Endothelial cell of umbilical vein (primary cell): ENCODE measurements around the gene ZIC5. TPM values are rescaled to one million over a fixed set of nuclear protein-coding genes. Genes with fewer than 3 reads are reported as not detected.

Experiments
- BruUV-seq: library from RNA; stranded (reverse); fragments of 400-500 nt; replicated peaks from 2 replicates; lab custom pipeline; 2021; lab: Mats Ljungman, UMichigan
- CTCF ChIA-PET: fragments of 300-600, 350-600 bp; sonication (Branson Sonifier 250); formaldehyde crosslinking; loops from one replicate; lab custom pipeline; 2021; ENCODE audit warnings: antibody characterized with exemption, inconsistent platforms; lab: Charles Lee
- POLR2A ChIA-PET: fragments of 300-600, 350-600 bp; sonication (Branson Sonifier 250); formaldehyde crosslinking; loops from one replicate; lab custom pipeline; 2021; ENCODE audit warnings: antibody characterized with exemption, inconsistent platforms; lab: Charles Lee
- DNase-seq: peaks from one replicate; pipeline ENCODE4 v3.0.0-alpha.2; 2011; ENCODE audit warnings: low read depth, low spot score
- FAIRE-seq: peaks from 2 replicates; lab custom pipeline; 2011; peaks lifted over from hg19 to GRCh38; lab: Jason Lieb, UNC
- H2AFZ ChIP-seq: 2 replicates; pipeline ENCODE4 v1.6.0; 2012; ENCODE audit warnings: low read depth, low read length, control low read depth, inconsistent platforms
- H3K27ac ChIP-seq: 2 replicates; pipeline ENCODE4 v1.5.1; 2011; ENCODE audit warnings: low read depth, mild to moderate bottlenecking, control low read depth, low read length, moderate library complexity; ENCODE audit not compliant: insufficient read depth
- H3K27me3 ChIP-seq, 2 experiments: 2 replicates each; pipeline versions ENCODE4 v1.6.0 to v1.6.1; 2011; ENCODE audit warnings: low read length in 2 of 2, mixed read lengths in 1 of 2; ENCODE audit not compliant: control insufficient read depth in 2 of 2, insufficient read depth in 2 of 2
- H3K36me3 ChIP-seq, 2 experiments: 2 replicates in 1 of 2; 3 replicates in 1 of 2; pipeline ENCODE4 v1.5.1; 2011; ENCODE audit warnings: low read length in 2 of 2, mild to moderate bottlenecking in 1 of 2, moderate library complexity in 1 of 2; ENCODE audit not compliant: control insufficient read depth in 2 of 2, insufficient read depth in 2 of 2; ENCODE audit errors: extremely low read depth in 1 of 2
- H3K4me1 ChIP-seq: 3 replicates; pipeline ENCODE4 v1.5.1; 2011; ENCODE audit warnings: mild to moderate bottlenecking, low read length; ENCODE audit not compliant: control insufficient read depth, insufficient read depth; ENCODE audit errors: extremely low read depth
- H3K4me2 ChIP-seq: 2 replicates; pipeline ENCODE4 v1.6.1; 2011; ENCODE audit warnings: low read length, control low read depth, mixed read lengths; ENCODE audit not compliant: insufficient read depth
- H3K4me3 ChIP-seq, 3 experiments: fragments of 200-600 bp in 1 of 3; sonication (generic), shearing (Covaris generic) in 1 of 3; replicated peaks in 1 of 3; 2 replicates each; pipeline ENCODE4 v1.5.1; 2011 to 2016; ENCODE audit warnings: control low read depth in 3 of 3, low read length in 3 of 3, mild to moderate bottlenecking in 2 of 3, inconsistent platforms in 1 of 3, low read depth in 1 of 3, moderate library complexity in 1 of 3; ENCODE audit not compliant: insufficient read depth in 1 of 3
- H3K79me2 ChIP-seq: 2 replicates; pipeline ENCODE4 v1.6.0; 2012; ENCODE audit warnings: low read length, inconsistent platforms; ENCODE audit not compliant: control insufficient read depth, insufficient read depth
- H3K9ac ChIP-seq: replicated peaks from 2 replicates; pipeline ENCODE3; 2011; ENCODE audit warnings: low read length, control low read depth; ENCODE audit not compliant: insufficient read depth; ENCODE audit errors: extremely low read depth
- H3K9me1 ChIP-seq: replicated peaks from 3 replicates; pipeline ENCODE4 v1.6.0; 2011; ENCODE audit warnings: mild to moderate bottlenecking, low read length; ENCODE audit not compliant: control insufficient read depth, insufficient read depth; ENCODE audit errors: extremely low read depth
- H3K9me3 ChIP-seq: replicated peaks from 2 replicates; pipeline ENCODE4 v1.5.1; 2012; ENCODE audit warnings: low read length, inconsistent platforms; ENCODE audit not compliant: control insufficient read depth, insufficient read depth
- H4K20me1 ChIP-seq: replicated peaks from 2 replicates; pipeline ENCODE3; 2011; ENCODE audit warnings: mild to moderate bottlenecking, low read length; ENCODE audit not compliant: control insufficient read depth, insufficient read depth; ENCODE audit errors: extremely low read depth
- CTCF ChIP-seq, 2 donors: IDR thresholded peaks; 1 replicate in 1 of 2; 2 replicates in 1 of 2; pipeline ENCODE4 v1.5.1; 2011; ENCODE audit warnings: low read length in 2 of 2, mild to moderate bottlenecking in 2 of 2, moderate library complexity in 2 of 2, control low read depth in 1 of 2, inconsistent platforms in 1 of 2, low read depth in 1 of 2; ENCODE audit not compliant: insufficient read depth in 1 of 2; ENCODE audit errors: extremely low read depth in 1 of 2
- EZH2 ChIP-seq: IDR thresholded peaks from 2 replicates; pipeline ENCODE4 v1.6.1; 2012; ENCODE audit warnings: borderline replicate concordance, low read depth, mild to moderate bottlenecking, moderate library complexity, low read length, inconsistent platforms; ENCODE audit not compliant: severe bottlenecking
- FOS ChIP-seq: IDR thresholded peaks from 2 replicates; pipeline ENCODE4 v1.6.1; 2011; ENCODE audit warnings: mild to moderate bottlenecking, low read length, moderate library complexity, borderline replicate concordance; ENCODE audit not compliant: insufficient read depth
- GATA2 ChIP-seq: IDR thresholded peaks from 2 replicates; pipeline ENCODE4 v1.7.0; 2011; ENCODE audit warnings: low read depth, mild to moderate bottlenecking, moderate library complexity, mixed read lengths, low read length; ENCODE audit not compliant: insufficient read length, insufficient read depth
- JUN ChIP-seq: IDR thresholded peaks from 2 replicates; pipeline ENCODE4 v1.6.1; 2011; ENCODE audit warnings: borderline replicate concordance, low read depth; ENCODE audit not compliant: insufficient read length, insufficient read depth
- MAX ChIP-seq: IDR thresholded peaks from 2 replicates; pipeline ENCODE4 v1.6.1; 2011; ENCODE audit not compliant: insufficient read depth, insufficient read length
- MYC ChIP-seq: IDR thresholded peaks from one replicate; pipeline ENCODE4 v1.6.1; 2011; ENCODE audit warnings: mild to moderate bottlenecking, low read depth, low read length
- POLR2A ChIP-seq: IDR thresholded peaks from 2 replicates; pipeline ENCODE4 v1.6.1; 2012; ENCODE audit warnings: low read depth, mild to moderate bottlenecking, control low read depth, low read length
- POLR2AphosphoS5 ChIP-seq: IDR thresholded peaks from 2 replicates; pipeline ENCODE4 v1.6.1; 2012; ENCODE audit warnings: low read depth, mild to moderate bottlenecking, control low read depth, low read length, moderate library complexity; ENCODE audit not compliant: insufficient read depth
- dilution Hi-C: fragments of 300-500 bp; cut with MboI; formaldehyde crosslinking; loops from one replicate; pipeline ENCODE4 v1.15.0; 2019; ENCODE audit warnings: low sequenced_read_pairs; ENCODE audit not compliant: extremely low pct_ligation_motif_present
- intact Hi-C: fragments of 100-400 bp; cut with micrococcal nuclease; formaldehyde crosslinking; loops from one replicate; pipeline ENCODE4 v1.10.0; 2022
- polyA plus RNA-seq, 4 experiments: library from polyadenylated mRNA; depleted of rRNA in 3 of 4; stranded (reverse) in 3 of 4; unstranded in 1 of 4; fragments of >200 nt; gene quantifications; 2 replicates each; pipeline versions ENCODE4 v1.2.1 to v1.2.3, GENCODE V29; 2011 to 2012; ENCODE audit warnings: missing spikeins in 1 of 4
- total RNA-seq: library from RNA; stranded (reverse); gene quantifications from 2 replicates; pipeline ENCODE4 v1.2.3, GENCODE V29; 2021

Gene ZIC5
- total and polyA plus RNA-seq, 2 donors (not counting 3 experiments of a cell fraction or from before 2014, with no cell fraction given), result not detected

- Histone ChIP-seq H3K27me3 (peaks cover 65 to 92% of the 10 kb centered on the region in 2 experiments), H3K9me1 (no peaks in the 10 kb centered on the region), H2AFZ (no peak overlapping the region), H3K27ac (no peak overlapping the region), H4K20me1 (no peaks in the 10 kb centered on the region), H3K4me3 (no peak overlapping the region), H3K4me2 (no peak overlapping the region), H3K9ac (no peak overlapping the region), H3K9me3 (no peaks in the 10 kb centered on the region), H3K79me2 (no peaks in the 10 kb centered on the region), H3K4me1 (peaks cover 7% of the 10 kb centered on the region), H3K36me3 (no peaks in the 10 kb centered on the region)
- intact Hi-C loops, result loop anchor here (10.0 kb wide), 1 partner anchor 307 kb away; no protein-coding TSS in a partner anchor
- no TSS peak for BruUV-seq
- FAIRE-seq, result no peak
- DNase-seq, result no peak
- TF ChIP-seq MAX (no peak), FOS (no peak), EZH2 (no peak), CTCF (IDR thresholded peaks at IDR 0.05; ENCODE audit: extremely low read depth in 1 of 2, insufficient read depth in 1 of 2, low read depth in 1 of 2, low read length in 2 of 2) (no peak), MYC (no peak), POLR2AphosphoS5 (no peak), JUN (no peak), POLR2A (no peak), GATA2 (no peak)
- POLR2A ChIA-PET, result no interaction called here
- dilution Hi-C loops, result no loop called here
- CTCF ChIA-PET, result no interaction called here
Measured at GRCh38 chr13:99962242-99962641, 9.3 kb downstream of the ZIC5 start.
